GM21737 (cell line): ENCODE results near the gene DPEP2NB.
"Not testable (repeated sequence)": the region's sequence is repeated elsewhere in the genome, so short reads cannot be mapped to it uniquely, and the experiment has no call there.

Experiments used
- ATAC-seq: cut with Tn5 transposase; IDR thresholded peaks from one replicate; pipeline ENCODE4 v1.9.1; 2021; ENCODE audit warnings: mild to moderate bottlenecking, moderate library complexity; ENCODE audit not compliant: unreplicated experiment

Gene DPEP2NB

GRCh38 chr16:68015681-68016080, at the start of gene DPEP2NB:
Gene DPEP2NB (minus strand): TSS chr16:68015911. CDS start chr16:68015770, 141 bp downstream.
- no peak for ATAC-seq

GRCh38 chr16:68064791-68065365, 49.2 kb upstream of the DPEP2NB start:
- no peak for ATAC-seq

GRCh38 chr16:68062910-68063393, 47.2 kb upstream of the DPEP2NB start:
- no peak for ATAC-seq

GRCh38 chr16:68061396-68061795, 45.7 kb upstream of the DPEP2NB start:
- ATAC-seq, result no peak

GRCh38 chr16:68059804-68060203, 44.1 kb upstream of the DPEP2NB start:
- no peak for ATAC-seq

GRCh38 chr16:68055395-68055794, 39.7 kb upstream of the DPEP2NB start:
- no peak for ATAC-seq

- no peak for ATAC-seq
Observed at GRCh38 chr16:68049449-68049848, 33.7 kb upstream of the DPEP2NB start.

- no peak for ATAC-seq
Observed at GRCh38 chr16:68047987-68048386, 32.3 kb upstream of the DPEP2NB start.

- no peak for ATAC-seq
Observed at GRCh38 chr16:68046106-68046505, 30.4 kb upstream of the DPEP2NB start.

GRCh38 chr16:68041783-68042182, 26.1 kb upstream of the DPEP2NB start:
- no peak for ATAC-seq

GRCh38 chr16:68040506-68041288, 25.0 kb upstream of the DPEP2NB start:
- ATAC-seq, result peak; percentile 77

- ATAC-seq, result no peak
Observed at GRCh38 chr16:68037841-68038597, 22.3 kb upstream of the DPEP2NB start.

GRCh38 chr16:68035227-68035626, 19.5 kb upstream of the DPEP2NB start:
- ATAC-seq, result no peak

- no peak for ATAC-seq
Observed at GRCh38 chr16:68033101-68033500, 17.4 kb upstream of the DPEP2NB start.

GRCh38 chr16:68031951-68032350, 16.2 kb upstream of the DPEP2NB start:
- no peak for ATAC-seq

- not testable (repeated sequence) for ATAC-seq
Observed at GRCh38 chr16:68030108-68030507, 14.4 kb upstream of the DPEP2NB start.

- ATAC-seq, result no peak
Observed at GRCh38 chr16:68028996-68029395, 13.3 kb upstream of the DPEP2NB start.

- ATAC-seq, result peak; percentile 77
Observed at GRCh38 chr16:68022728-68023537, 7.2 kb upstream of the DPEP2NB start, which contains the start of the genes DDX28 and DUS2. Gene DDX28 (minus strand): TSS chr16:68023232. CDS start chr16:68023202, 30 bp downstream. Gene DUS2 (plus strand): TSS chr16:68023284. CDS start chr16:68038024, 14,740 bp downstream.

GRCh38 chr16:68022278-68022727, 6.6 kb upstream of the DPEP2NB start:
- no peak for ATAC-seq

GRCh38 chr16:68021490-68021889, 5.8 kb upstream of the DPEP2NB start:
- ATAC-seq, result no peak
